Panc1 (cell line): ENCODE results near the gene UBE2L5.

Source experiments
- CTCF ChIP-seq: fragments of 450-650 bp; IDR thresholded peaks from 2 replicates; pipeline ENCODE4 v1.5.1; 2017; ENCODE audit warnings: mild to moderate bottlenecking
- POLR2AphosphoS5 ChIP-seq: IDR thresholded peaks from 2 replicates; pipeline ENCODE4 v1.6.1; 2012; ENCODE audit warnings: mild to moderate bottlenecking, low read depth, low read length, moderate library complexity
- REST ChIP-seq, 2 experiments: IDR thresholded peaks; 2 replicates each; pipeline ENCODE4 v1.6.1; 2011 to 2012; ENCODE audit warnings: low read depth in 2 of 2, control low read depth in 1 of 2, low read length in 1 of 2, mild to moderate bottlenecking in 1 of 2, moderate library complexity in 1 of 2; ENCODE audit not compliant: insufficient read depth in 1 of 2
- SIN3A ChIP-seq: IDR thresholded peaks from 2 replicates; pipeline ENCODE4 v1.6.1; 2012; ENCODE audit warnings: low read depth, mild to moderate bottlenecking, low read length, moderate library complexity, borderline replicate concordance; ENCODE audit not compliant: insufficient read depth

DNA sequence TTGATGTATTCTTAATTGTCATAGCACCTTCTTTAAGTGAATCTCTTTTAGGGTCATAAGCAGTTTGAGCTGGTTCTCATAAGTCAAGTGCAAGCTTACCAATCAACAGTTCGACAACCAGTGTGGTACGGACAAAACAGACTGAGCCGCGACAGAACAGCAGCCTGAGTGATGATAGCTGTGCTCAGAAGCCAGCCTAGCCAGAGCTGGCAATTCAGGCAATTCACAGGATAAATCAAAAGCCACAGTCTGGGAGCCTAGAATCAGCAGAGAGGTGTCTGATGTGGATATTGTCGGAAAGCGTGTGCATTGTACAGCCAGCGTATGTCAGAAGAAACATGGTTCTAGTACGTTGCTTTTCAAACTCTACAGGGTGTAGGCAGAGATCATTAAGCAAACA lies 14.9 kb downstream of the UBE2L5 start:
- no peak for TF ChIP-seq CTCF
- no peak for TF ChIP-seq POLR2AphosphoS5
- no peak for TF ChIP-seq SIN3A
- TF ChIP-seq REST (IDR thresholded peaks at IDR 0.05; ENCODE audit: insufficient read depth in 1 of 2, low read depth in 2 of 2, low read length in 1 of 2) = no peak
